Brain microvascular endothelial cell (primary cell): Measurements from ENCODE around the gene SMIM21.

Experiments
- DNase-seq: peaks from one replicate; pipeline ENCODE4 v3.0.0-alpha.2; 2020
- H3K27ac ChIP-seq: fragments of 250-450 bp; sonication (Bioruptor Pico); 2 replicates; pipeline ENCODE4 v1.5.1; 2020; ENCODE audit warnings: mild to moderate bottlenecking, moderate library complexity
- H3K27me3 ChIP-seq: fragments of 250-450 bp; sonication (Bioruptor Pico); replicated peaks from 2 replicates; pipeline ENCODE4 v1.5.1; 2020; ENCODE audit warnings: mild to moderate bottlenecking
- H3K36me3 ChIP-seq: fragments of 250-450 bp; sonication (Bioruptor Pico); replicated peaks from 2 replicates; pipeline ENCODE4 v1.5.1; 2020; ENCODE audit warnings: mild to moderate bottlenecking
- H3K4me3 ChIP-seq: 2 replicates; pipeline ENCODE4 v1.5.1; 2011; ENCODE audit warnings: low read depth, mild to moderate bottlenecking, control low read depth, low read length, moderate library complexity
- CTCF ChIP-seq: IDR thresholded peaks from 2 replicates; pipeline ENCODE4 v1.5.1; 2011; ENCODE audit warnings: low read depth, mild to moderate bottlenecking, moderate library complexity, low read length, control low read depth, inconsistent platforms; ENCODE audit errors: missing control alignments
- in situ Hi-C: cut with HindIII; loops from 2 replicates; pipeline ENCODE4 v1.10.0; 2017; ENCODE audit warnings: low sequenced_read_pairs, low pct_ligation_motif_present

Gene SMIM21

GRCh38 chr18:75363446-75364225 lies 63.9 kb downstream of the SMIM21 start:
- in situ Hi-C loops, result no loop called here
- H3K27ac ChIP-seq, result no peak overlapping the region
- DNase-seq, result no peak
- H3K27me3 ChIP-seq, result no peaks in the 10 kb centered on the region
- no peaks in the 10 kb centered on the region for H3K36me3 ChIP-seq
- TF ChIP-seq CTCF, result no peak
- H3K4me3 ChIP-seq, result no peak overlapping the region

- H3K27ac ChIP-seq, result no peak overlapping the region
- H3K27me3 ChIP-seq, result no peaks in the 10 kb centered on the region
- no peaks in the 10 kb centered on the region for H3K36me3 ChIP-seq
- no peak for DNase-seq
- in situ Hi-C loops, result no loop called here
- TF ChIP-seq CTCF, result no peak
- H3K4me3 ChIP-seq, result no peak overlapping the region
Observed at GRCh38 chr18:75362435-75362834, 65.1 kb downstream of the SMIM21 start.

- in situ Hi-C loops, result no loop called here
- no peak overlapping the region for H3K4me3 ChIP-seq
- H3K36me3 ChIP-seq, result no peaks in the 10 kb centered on the region
- H3K27ac ChIP-seq, result no peak overlapping the region
- no peak for DNase-seq
- no peaks in the 10 kb centered on the region for H3K27me3 ChIP-seq
- no peak for TF ChIP-seq CTCF
Observed at GRCh38 chr18:75360941-75361340, 66.6 kb downstream of the SMIM21 start.

GRCh38 chr18:75360215-75360614 lies 67.3 kb downstream of the SMIM21 start:
- Histone ChIP-seq H3K27ac (no peak overlapping the region), H3K27me3 (no peaks in the 10 kb centered on the region), H3K36me3 (no peaks in the 10 kb centered on the region), H3K4me3 (no peak overlapping the region)
- DNase-seq, result no peak
- TF ChIP-seq CTCF, result no peak
- in situ Hi-C loops, result no loop called here
